Stomach (tissue), 9 donors: Measurements from ENCODE around the gene DNAJB2. TPM values are rescaled to one million over a fixed set of nuclear protein-coding genes. Genes with fewer than 3 reads are reported as not detected.
A peak's percentile ranks its signal among the peaks of the same experiment; 100 is the strongest.

ENCODE experiments used
- DNase-seq, 2 donors: peaks; one replicate each; pipeline versions ENCODE4 v3.0.0 to v3.0.0-alpha.2; 2013 to 2019
- H3K27ac ChIP-seq, 5 donors: fragments of 200-600 bp in 4 of 5; sonication (generic) in 4 of 5; one replicate each; pipeline ENCODE4 v1.5.1; 2013 to 2019; ENCODE audit warnings: mild to moderate bottlenecking in 1 of 5, moderate library complexity in 1 of 5
- H3K27me3 ChIP-seq, 3 donors: fragments of 200-600 bp; sonication (generic); one replicate each; pipeline ENCODE4 v1.5.1; 2017 to 2019; ENCODE audit warnings: mixed run types in 1 of 3
- H3K36me3 ChIP-seq, 4 donors: fragments of 200-600 bp; sonication (generic); 1 replicate in 3 of 4; 2 replicates in 1 of 4; pipeline ENCODE4 v1.5.1; 2016 to 2019
- H3K4me1 ChIP-seq, 4 donors: fragments of 200-600 bp; sonication (generic); one replicate each; pipeline ENCODE4 v1.5.1; 2016 to 2019
- H3K4me3 ChIP-seq, 4 donors: fragments of 200-600 bp; sonication (generic) in 3 of 4; one replicate each; pipeline ENCODE4 v1.5.1; 2016 to 2019; ENCODE audit warnings: mild to moderate bottlenecking in 1 of 4
- H3K9me3 ChIP-seq, 4 donors: fragments of 200-600 bp; sonication (generic); one replicate each; pipeline ENCODE4 v1.5.1; 2016 to 2019
- CTCF ChIP-seq, 7 experiments: fragments of 450-650 bp in 4 of 7; fragments of 200-600 bp in 3 of 7; sonication (generic) in 3 of 7; IDR thresholded peaks; one replicate each; pipeline ENCODE4 v1.5.1; 2016 to 2019; ENCODE audit warnings: antibody characterized with exemption in 7 of 7, control low read depth in 2 of 7, mild to moderate bottlenecking in 1 of 7
- EP300 ChIP-seq: sonication (generic); formaldehyde crosslinking; IDR thresholded peaks from one replicate; pipeline ENCODE4 v1.6.1; 2017; ENCODE audit warnings: antibody characterized with exemption
- POLR2A ChIP-seq, 4 donors: fragments of 450-650 bp; IDR thresholded peaks; one replicate each; pipeline ENCODE4 v1.6.1; 2016; ENCODE audit warnings: antibody characterized with exemption in 4 of 4, control low read depth in 2 of 4, mild to moderate bottlenecking in 1 of 4, moderate library complexity in 1 of 4
- POLR2AphosphoS5 ChIP-seq, 3 donors: sonication (generic); formaldehyde crosslinking; IDR thresholded peaks; one replicate each; pipeline ENCODE4 v1.6.1; 2016; ENCODE audit warnings: antibody characterized with exemption in 3 of 3
- WGBS, 5 donors: extraction: QIAGEN DNeasy Blood & Tissue Kit in 3 of 5; methylation state at CpG; one replicate each; pipeline versions ENCODE4 v1.1.5 to v1.1.7; 2013 to 2018; 5-methylcytosine and 5-hydroxymethylcytosine counted together
- intact Hi-C: fragments of 100-400 bp; cut with DNase I; formaldehyde crosslinking; loops from one replicate; pipeline ENCODE4 v1.15.1; 2023; ENCODE audit warnings: low total_unique reads
- polyA plus RNA-seq, 3 donors: library from polyadenylated mRNA; stranded (reverse); fragments of 200-250 nt; gene quantifications; one replicate each; pipeline ENCODE4 v1.2.3, GENCODE V29; 2013
- total RNA-seq, 5 donors: library from RNA; depleted of rRNA; stranded (reverse); fragments of >200 nt; gene quantifications; one replicate each; pipeline versions ENCODE4 v1.1.0 to v1.2.3, GENCODE V29; 2014 to 2016
- donor health status: healthy with polysubstance abuse.
- donor health status: Bipolar disorder and iron deficiency.
- donor health status: healthy.

The DNAJB2 gene
- total and polyA plus RNA-seq, 8 donors, result 24.4 to 88.8 (median 57.0) TPM

GRCh38 chr2:219244789-219245147 is 34.4 kb upstream of the DNAJB2 start:
- H3K27ac ChIP-seq, result peak overlapping the region; percentile 91 to 98 (median 97)
- H3K27me3 ChIP-seq, result no peaks in the 10 kb centered on the region
- peak overlapping the region; percentile 77 to 95 (median 82) for H3K4me3 ChIP-seq
- peaks cover 0 to 29% (median 15%) of the 10 kb centered on the region in 4 donors for H3K36me3 ChIP-seq
- WGBS, 5 donors, result 29 to 45% (median 41%) methylated on average over 6 of the region's 6 CpGs
- H3K9me3 ChIP-seq, result no peaks in the 10 kb centered on the region
- TF ChIP-seq CTCF (IDR thresholded peaks at IDR 0.05), result no peak
- no peak for TF ChIP-seq EP300
- no peak for TF ChIP-seq POLR2A (IDR thresholded peaks at IDR 0.05)
- TF ChIP-seq POLR2AphosphoS5 (IDR thresholded peaks at IDR 0.05), result no peak
- DNase-seq, result no peak
- H3K4me1 ChIP-seq, result peaks cover 38 to 54% (median 52%) of the 10 kb centered on the region in 4 donors
- intact Hi-C loops, result no loop called here

GRCh38 chr2:219245148-219245898 is 33.8 kb upstream of the DNAJB2 start, which contains the start of the genes GLB1L and STK16:
GLB1L (minus strand) TSS chr2:219245444; CDS start chr2:219243573, 1,871 bp downstream.
STK16 (plus strand) TSS chr2:219245479; CDS start chr2:219246000, 521 bp downstream.
- H3K36me3 ChIP-seq, result peaks cover 2 to 29% (median 16%) of the 10 kb centered on the region in 4 donors
- WGBS, 5 donors, result 0 to 7% (median 1%) methylated on average over 8 to 46 of the region's 46 CpGs
- peaks cover 43 to 60% (median 58%) of the 10 kb centered on the region in 4 donors for H3K4me1 ChIP-seq
- TF ChIP-seq CTCF (IDR thresholded peaks at IDR 0.05) (no peak), POLR2AphosphoS5 (IDR thresholded peaks at IDR 0.05) (peak; percentile 97 to 99 (median 98)), POLR2A (IDR thresholded peaks at IDR 0.05) (peak in 2 of 4 donors; percentile 54 to 71), EP300 (no peak)
- peak; percentile 96 to 98 for DNase-seq
- peak within 1 kb of the TSS; percentile 77 to 95 (median 82) for H3K4me3 ChIP-seq
- H3K27ac ChIP-seq, result peak within 1 kb of the TSS; percentile 91 to 98 (median 97)
- H3K9me3 ChIP-seq, result no peaks in the 10 kb centered on the region
- intact Hi-C loops, result no loop called here
- no peaks in the 10 kb centered on the region for H3K27me3 ChIP-seq

GRCh38 chr2:219245899-219246230 is 33.3 kb upstream of the DNAJB2 start:
- Histone ChIP-seq H3K4me1 (peaks cover 49 to 65% (median 63%) of the 10 kb centered on the region in 4 donors), H3K27ac (peak overlapping the region; percentile 91 to 98 (median 97)), H3K27me3 (no peaks in the 10 kb centered on the region), H3K9me3 (no peaks in the 10 kb centered on the region), H3K36me3 (peaks cover 8 to 34% (median 22%) of the 10 kb centered on the region in 4 donors), H3K4me3 (peak overlapping the region; percentile 77 to 95 (median 82))
- 11 to 18% (median 16%) methylated on average over 6 to 10 of the region's 10 CpGs for WGBS, 5 donors
- intact Hi-C loops, result no loop called here
- no peak for TF ChIP-seq POLR2AphosphoS5 (IDR thresholded peaks at IDR 0.05)
- no peak for TF ChIP-seq CTCF (IDR thresholded peaks at IDR 0.05)
- no peak for TF ChIP-seq EP300
- no peak for TF ChIP-seq POLR2A (IDR thresholded peaks at IDR 0.05)
- DNase-seq, result no peak

GRCh38 chr2:219246559-219246958 is 32.6 kb upstream of the DNAJB2 start:
- H3K4me3 ChIP-seq, result no peak overlapping the region
- no peak for TF ChIP-seq CTCF (IDR thresholded peaks at IDR 0.05)
- TF ChIP-seq EP300, result no peak
- TF ChIP-seq POLR2A (IDR thresholded peaks at IDR 0.05), result no peak
- no peak for TF ChIP-seq POLR2AphosphoS5 (IDR thresholded peaks at IDR 0.05)

More at GRCh38 chr2:219246559-219246958, 32.6 kb upstream of the DNAJB2 start:
- Histone ChIP-seq H3K9me3 (no peaks in the 10 kb centered on the region), H3K27ac (peak overlapping the region in 4 of 5 donors; percentile 94 to 98 (median 98)), H3K27me3 (no peaks in the 10 kb centered on the region), H3K4me1 (peaks cover 55 to 72% (median 70%) of the 10 kb centered on the region in 4 donors), H3K36me3 (peaks cover 14 to 41% (median 28%) of the 10 kb centered on the region in 4 donors)
- no peak for DNase-seq
- intact Hi-C loops, result no loop called here
- 90 to 96% (median 94%) methylated on average over 10 of the region's 10 CpGs for WGBS, 5 donors
